GM12878 (cell line): ENCODE measurements around the gene NPAS4.

Experiments
- SIX5 ChIP-seq: IDR thresholded peaks from 2 replicates; pipeline ENCODE4 v1.6.1; 2011; ENCODE audit warnings: mild to moderate bottlenecking, low read depth, low read length, moderate library complexity; ENCODE audit not compliant: severe bottlenecking
- TAF1 ChIP-seq: IDR thresholded peaks from 2 replicates; pipeline ENCODE4 v1.6.1; 2011; ENCODE audit warnings: mild to moderate bottlenecking, low read depth, low read length, borderline replicate concordance
- TF ChIP-seq, protein P1 (sequence below): IDR thresholded peaks from 2 replicates; pipeline ENCODE4 v1.6.1; 2012; ENCODE audit warnings: low read depth, low read length, improper control_type of control experiment

GRCh38 chr11:66410191-66410590 is 10.6 kb upstream of the NPAS4 start:
- TF ChIP-seq TAF1 (no peak), SIX5 (no peak)
- TF ChIP-seq, protein P1, sequence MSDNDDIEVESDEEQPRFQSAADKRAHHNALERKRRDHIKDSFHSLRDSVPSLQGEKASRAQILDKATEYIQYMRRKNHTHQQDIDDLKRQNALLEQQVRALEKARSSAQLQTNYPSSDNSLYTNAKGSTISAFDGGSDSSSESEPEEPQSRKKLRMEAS, result no peak
